Measurements from ENCODE around the gene BANK1.

BANK1 gene

DNA sequence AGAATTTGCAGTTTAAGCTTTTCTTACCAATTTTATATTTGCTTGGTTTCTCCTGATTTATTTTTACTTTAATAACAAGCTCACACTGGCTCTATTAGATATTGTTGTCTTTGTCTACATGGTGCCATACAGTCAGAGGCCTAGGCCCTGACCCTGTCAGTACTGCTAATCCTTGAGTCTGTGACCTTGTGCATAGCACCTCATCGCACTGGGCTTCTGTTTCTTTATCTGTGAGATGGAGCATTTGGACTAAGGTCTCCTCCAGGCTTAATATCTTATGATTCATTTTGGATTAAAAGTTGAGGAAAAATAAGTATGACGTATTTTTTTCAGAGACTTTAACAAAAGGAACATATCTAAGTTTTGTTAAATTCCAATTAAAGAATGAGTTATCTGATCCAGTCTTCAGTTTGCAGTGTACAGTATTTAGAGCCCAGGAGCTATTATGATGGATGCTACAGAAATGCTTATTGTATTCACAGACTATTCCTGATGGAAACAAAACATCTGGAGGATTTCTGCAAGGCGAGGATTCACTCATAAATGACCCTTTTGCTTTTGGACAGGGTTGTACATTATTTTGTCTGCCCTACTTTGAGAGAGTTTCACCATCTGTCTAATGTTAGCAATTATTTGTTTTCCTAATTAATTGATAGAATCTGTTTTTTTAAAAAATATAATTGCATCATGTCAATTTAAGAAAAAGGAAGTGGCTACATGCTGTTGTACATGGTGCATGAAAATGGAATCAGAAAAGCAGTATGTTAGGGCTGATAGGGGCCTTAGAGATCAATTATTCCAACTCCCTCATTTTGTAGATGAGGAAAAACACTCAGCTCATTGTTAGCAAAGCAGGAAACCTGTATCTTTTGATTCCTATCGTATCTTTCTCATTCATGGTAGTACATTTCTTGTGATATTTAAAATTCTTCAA, 203.6 kb downstream of the BANK1 start:
- ChIA-PET CTCF (no interaction called here), POLR2A (no interaction called here)
- H3K9me3 ChIP-seq (ENCODE audit: control insufficient read depth, insufficient read depth, low read depth, low read length) = no peaks in the 10 kb centered on the region
- no peak for TF ChIP-seq ZNF280C (tag by site-specific recombination; IDR thresholded peaks at IDR 0.05)
- TF ChIP-seq KLF10 (tag by site-specific recombination; IDR thresholded peaks at IDR 0.05) = no peak
- H3K4me3 ChIP-seq (ENCODE audit: low read depth, low read length) = no peak overlapping the region
- no peaks in the 10 kb centered on the region for H3K4me1 ChIP-seq (ENCODE audit: control insufficient read depth, insufficient read depth, low read length)
- no peaks in the 10 kb centered on the region for H3K36me3 ChIP-seq (ENCODE audit: control insufficient read depth in 2 of 2, insufficient read depth in 1 of 2, low read length in 2 of 2)
- H3K27ac ChIP-seq (ENCODE audit: extremely low read depth, low read depth, low read length) = no peak overlapping the region

DNA sequence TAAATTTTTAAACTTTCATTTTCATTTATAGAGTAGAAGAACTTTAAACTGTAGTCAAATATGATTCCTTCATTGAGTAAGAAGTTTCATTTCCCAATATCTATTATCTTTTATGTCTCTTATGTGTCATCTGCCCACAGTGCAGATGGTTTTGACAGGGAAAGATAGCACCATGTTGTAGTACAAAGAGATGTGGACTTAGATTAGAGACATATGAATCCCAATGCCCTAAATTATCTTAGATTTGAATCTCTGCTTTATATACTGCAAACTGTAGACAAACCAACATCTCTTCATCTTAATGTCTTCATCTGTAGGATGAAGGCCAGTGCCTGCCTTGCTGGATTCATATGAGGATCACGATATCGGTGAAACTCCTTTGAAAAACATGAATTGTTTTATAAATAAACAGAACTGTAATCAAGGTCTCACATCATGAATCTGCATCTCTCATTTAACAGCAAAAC, 217.5 kb downstream of the BANK1 start:
- CTCF ChIA-PET = interaction anchor here (0.6 kb wide), 1 partner anchor 433 kb away, joined by 3 read pairs; no protein-coding TSS in a partner anchor
- POLR2A ChIA-PET = no interaction called here

DNA sequence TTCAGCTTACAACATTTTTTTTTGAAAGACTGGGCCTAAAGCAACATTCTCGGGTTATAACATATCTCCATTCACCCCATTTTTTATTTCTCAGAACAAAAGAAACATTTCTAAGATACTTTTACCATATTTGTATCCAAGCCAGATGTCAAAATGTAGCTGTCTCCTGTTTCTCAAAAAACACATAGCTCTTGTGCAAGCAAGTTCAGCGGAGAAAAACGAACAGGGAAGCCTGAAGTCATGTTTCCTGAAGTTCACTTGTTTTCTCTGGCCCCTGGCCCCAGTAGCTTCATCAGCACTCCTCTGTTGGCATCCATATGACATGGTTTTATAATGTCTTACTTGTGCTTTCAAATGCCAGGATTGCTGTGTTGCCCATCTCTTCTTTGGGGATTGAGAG, 218.2 kb downstream of the BANK1 start:
- Histone ChIP-seq H3K36me3 (ENCODE audit: control insufficient read depth in 2 of 2, insufficient read depth in 1 of 2, low read length in 2 of 2) (no peaks in the 10 kb centered on the region), H3K27ac (ENCODE audit: extremely low read depth, low read depth, low read length) (no peak overlapping the region), H3K9me3 (ENCODE audit: control insufficient read depth, insufficient read depth, low read depth, low read length) (no peaks in the 10 kb centered on the region), H3K4me1 (ENCODE audit: control insufficient read depth, insufficient read depth, low read length) (no peaks in the 10 kb centered on the region), H3K4me3 (ENCODE audit: low read depth, low read length) (no peak overlapping the region)
- POLR2A ChIA-PET = no interaction called here
- CTCF ChIA-PET = no interaction called here
- TF ChIP-seq ZNF610 (tag by site-specific recombination; IDR thresholded peaks at IDR 0.05; ENCODE audit: borderline replicate concordance) (no peak), ZNF626 (tag by site-specific recombination; IDR thresholded peaks at IDR 0.05) (no peak), ZNF549 (tag by site-specific recombination; IDR thresholded peaks at IDR 0.05) (no peak), ZNF311 (tag by site-specific recombination; IDR thresholded peaks at IDR 0.05; ENCODE audit: borderline replicate concordance) (no peak), KLF10 (tag by site-specific recombination; IDR thresholded peaks at IDR 0.05) (no peak), ZNF274 (IDR thresholded peaks at IDR 0.05; ENCODE audit: low read length) (no peak), ZNF274 (tag by site-specific recombination; IDR thresholded peaks at IDR 0.05; ENCODE audit: borderline replicate concordance) (no peak), ZNF202 (tag by site-specific recombination; IDR thresholded peaks at IDR 0.05; ENCODE audit: borderline replicate concordance) (no peak), ZNF670 (tag by site-specific recombination; IDR thresholded peaks at IDR 0.05; ENCODE audit: low read depth) (no peak), ZNF248 (tag by site-specific recombination; IDR thresholded peaks at IDR 0.05) (no peak)
- TF ChIP-seq, protein P1, sequence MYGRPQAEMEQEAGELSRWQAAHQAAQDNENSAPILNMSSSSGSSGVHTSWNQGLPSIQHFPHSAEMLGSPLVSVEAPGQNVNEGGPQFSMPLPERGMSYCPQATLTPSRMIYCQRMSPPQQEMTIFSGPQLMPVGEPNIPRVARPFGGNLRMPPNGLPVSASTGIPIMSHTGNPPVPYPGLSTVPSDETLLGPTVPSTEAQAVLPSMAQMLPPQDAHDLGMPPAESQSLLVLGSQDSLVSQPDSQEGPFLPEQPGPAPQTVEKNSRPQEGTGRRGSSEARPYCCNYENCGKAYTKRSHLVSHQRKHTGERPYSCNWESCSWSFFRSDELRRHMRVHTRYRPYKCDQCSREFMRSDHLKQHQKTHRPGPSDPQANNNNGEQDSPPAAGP (tag by site-specific recombination; IDR thresholded peaks at IDR 0.05) = no peak
- TF ChIP-seq, protein P2, sequence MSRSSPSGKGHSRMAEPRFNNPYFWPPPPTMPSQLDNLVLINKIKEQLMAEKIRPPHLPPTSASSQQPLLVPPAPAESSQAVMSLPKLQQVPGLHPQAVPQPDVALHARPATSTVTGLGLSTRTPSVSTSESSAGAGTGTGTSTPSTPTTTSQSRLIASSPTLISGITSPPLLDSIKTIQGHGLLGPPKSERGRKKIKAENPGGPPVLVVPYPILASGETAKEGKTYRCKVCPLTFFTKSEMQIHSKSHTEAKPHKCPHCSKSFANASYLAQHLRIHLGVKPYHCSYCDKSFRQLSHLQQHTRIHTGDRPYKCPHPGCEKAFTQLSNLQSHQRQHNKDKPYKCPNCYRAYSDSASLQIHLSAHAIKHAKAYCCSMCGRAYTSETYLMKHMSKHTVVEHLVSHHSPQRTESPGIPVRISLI (tag by site-specific recombination; IDR thresholded peaks at IDR 0.05) = no peak
- TF ChIP-seq, protein P3, sequence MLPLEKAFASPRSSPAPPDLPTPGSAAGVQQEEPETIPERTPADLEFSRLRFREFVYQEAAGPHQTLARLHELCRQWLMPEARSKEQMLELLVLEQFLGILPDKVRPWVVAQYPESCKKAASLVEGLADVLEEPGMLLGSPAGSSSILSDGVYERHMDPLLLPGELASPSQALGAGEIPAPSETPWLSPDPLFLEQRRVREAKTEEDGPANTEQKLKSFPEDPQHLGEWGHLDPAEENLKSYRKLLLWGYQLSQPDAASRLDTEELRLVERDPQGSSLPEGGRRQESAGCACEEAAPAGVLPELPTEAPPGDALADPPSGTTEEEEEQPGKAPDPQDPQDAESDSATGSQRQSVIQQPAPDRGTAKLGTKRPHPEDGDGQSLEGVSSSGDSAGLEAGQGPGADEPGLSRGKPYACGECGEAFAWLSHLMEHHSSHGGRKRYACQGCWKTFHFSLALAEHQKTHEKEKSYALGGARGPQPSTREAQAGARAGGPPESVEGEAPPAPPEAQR (tag by site-specific recombination; IDR thresholded peaks at IDR 0.05) = no peak

More for the DNA sequence above, 217.5 kb downstream of the BANK1 start:
- H3K27ac ChIP-seq (ENCODE audit: extremely low read depth, low read depth, low read length) = no peak overlapping the region
- H3K4me1 ChIP-seq (ENCODE audit: control insufficient read depth, insufficient read depth, low read length) = no peaks in the 10 kb centered on the region
- no peak for TF ChIP-seq YY2 (tag by site-specific recombination; IDR thresholded peaks at IDR 0.05)
- no peak for TF ChIP-seq SCRT2 (tag by site-specific recombination; IDR thresholded peaks at IDR 0.05)
- TF ChIP-seq ZNF280D (tag by site-specific recombination; IDR thresholded peaks at IDR 0.05) = no peak
- TF ChIP-seq ZNF211 (tag by site-specific recombination; IDR thresholded peaks at IDR 0.05; ENCODE audit: low read depth) = no peak
- no peak for TF ChIP-seq EGR2 (tag by site-specific recombination; IDR thresholded peaks at IDR 0.05; ENCODE audit: low read depth)
- no peak for TF ChIP-seq ZNF660 (tag by site-specific recombination; IDR thresholded peaks at IDR 0.05)
- H3K9me3 ChIP-seq (ENCODE audit: control insufficient read depth, insufficient read depth, low read depth, low read length) = no peaks in the 10 kb centered on the region
- no peak overlapping the region for H3K4me3 ChIP-seq (ENCODE audit: low read depth, low read length)
- H3K36me3 ChIP-seq (ENCODE audit: control insufficient read depth in 2 of 2, insufficient read depth in 1 of 2, low read length in 2 of 2) = no peaks in the 10 kb centered on the region

Measured in HEK293 (cell line).